H1 (cell line): Measurements from ENCODE around the gene DCN. TPM values are rescaled to one million over a fixed set of nuclear protein-coding genes. Genes with fewer than 3 reads are reported as not detected.

Source experiments
- CTCF ChIA-PET: fragments of 300-600 bp; sonication (Branson Sonifier 250); formaldehyde crosslinking; loops from one replicate; lab custom pipeline; 2021; ENCODE audit not compliant: partially characterized antibody; lab: Charles Lee
- POLR2A ChIA-PET: fragments of 300-600 bp; sonication (Branson Sonifier 250); formaldehyde crosslinking; loops from one replicate; lab custom pipeline; 2021; ENCODE audit warnings: inconsistent platforms; ENCODE audit not compliant: partially characterized antibody; lab: Charles Lee
- DNase-seq, 2 experiments: peaks; one replicate each; pipeline versions ENCODE4 v3.0.0 to v3.0.0-alpha.2; 2010 to 2022; ENCODE audit warnings: low spot score in 2 of 2, low read depth in 1 of 2, mixed read lengths in 1 of 2
- FAIRE-seq: peaks from 2 replicates; lab custom pipeline; 2011; peaks lifted over from hg19 to GRCh38; lab: Jason Lieb, UNC
- H2AFZ ChIP-seq: 2 replicates; pipeline ENCODE4 v1.8.1; 2012; ENCODE audit warnings: low read length, inconsistent platforms
- H2AK5ac ChIP-seq: 2 replicates; pipeline ENCODE4 v1.6.1; 2013; ENCODE audit warnings: low read depth, low read length
- H2BK120ac ChIP-seq: replicated peaks from 2 replicates; pipeline ENCODE3; 2013; ENCODE audit warnings: low read depth, low read length, inconsistent platforms
- H2BK12ac ChIP-seq: 2 replicates; pipeline ENCODE4 v1.6.1; 2013; ENCODE audit warnings: low read depth, low read length
- H2BK15ac ChIP-seq: 2 replicates; pipeline ENCODE4 v1.6.1; 2013; ENCODE audit warnings: low read length
- H2BK20ac ChIP-seq: 2 replicates; pipeline ENCODE4 v1.6.1; 2013; ENCODE audit warnings: low read length
- H2BK5ac ChIP-seq: 2 replicates; pipeline ENCODE4 v1.6.1; 2013; ENCODE audit warnings: low read depth, low read length
- H3K14ac ChIP-seq: 2 replicates; pipeline ENCODE4 v1.6.1; 2013; ENCODE audit warnings: inconsistent platforms; ENCODE audit not compliant: insufficient read length
- H3K18ac ChIP-seq: 2 replicates; pipeline ENCODE4 v1.6.1; 2013; ENCODE audit warnings: low read length; ENCODE audit errors: extremely low read depth
- H3K23ac ChIP-seq: 2 replicates; pipeline ENCODE4 v1.6.1; 2013; ENCODE audit warnings: inconsistent platforms; ENCODE audit not compliant: insufficient read length
- H3K23me2 ChIP-seq: 2 replicates; pipeline ENCODE4 v1.6.1; 2013; ENCODE audit warnings: low read depth, low read length
- H3K27ac ChIP-seq: 2 replicates; pipeline ENCODE4 v1.6.1; 2011; ENCODE audit warnings: low read depth, low read length, inconsistent platforms
- H3K27me3 ChIP-seq, 4 experiments: replicated peaks in 1 of 4; 1 replicate in 1 of 4; 2 replicates in 3 of 4; pipeline versions ENCODE4 v1.6.1 to v1.8.1; 2011 to 2013; ENCODE audit warnings: low read length in 3 of 4, mild to moderate bottlenecking in 3 of 4, inconsistent platforms in 2 of 4, mixed read lengths in 2 of 4, moderate library complexity in 1 of 4; ENCODE audit not compliant: control insufficient read depth in 3 of 4, insufficient read depth in 3 of 4; ENCODE audit errors: extremely low read depth in 1 of 4
- H3K36me3 ChIP-seq, 4 experiments: 2 replicates each; pipeline versions ENCODE4 v1.6.1 to v1.8.1; 2011 to 2013; ENCODE audit warnings: mild to moderate bottlenecking in 4 of 4, low read length in 3 of 4, moderate library complexity in 2 of 4, control low read depth in 1 of 4, inconsistent platforms in 1 of 4; ENCODE audit not compliant: insufficient read depth in 4 of 4, control insufficient read depth in 2 of 4
- H3K4ac ChIP-seq: replicated peaks from 2 replicates; pipeline ENCODE3; 2013; ENCODE audit warnings: low read length, low read depth, mixed read lengths, inconsistent platforms; ENCODE audit not compliant: insufficient read length
- H3K4me1 ChIP-seq, 4 experiments: replicated peaks in 1 of 4; 1 replicate in 1 of 4; 2 replicates in 3 of 4; pipeline versions ENCODE4 v1.6.1 to v1.8.1; 2011 to 2013; ENCODE audit warnings: low read length in 3 of 4, inconsistent platforms in 2 of 4, mixed read lengths in 1 of 4; ENCODE audit not compliant: insufficient read depth in 4 of 4, control insufficient read depth in 3 of 4
- H3K4me2 ChIP-seq, 2 experiments: 2 replicates each; pipeline versions ENCODE4 v1.6.1 to v1.8.1; 2011 to 2013; ENCODE audit warnings: low read depth in 2 of 2, low read length in 2 of 2, control low read depth in 1 of 2, inconsistent platforms in 1 of 2, mild to moderate bottlenecking in 1 of 2; ENCODE audit not compliant: insufficient read depth in 1 of 2
- H3K4me3 ChIP-seq, 4 experiments: fragments of 200-600, 300-600 bp in 1 of 4; sonication (generic), shearing (Covaris generic), sonication (Bioruptor Twin) in 1 of 4; 2 replicates each; pipeline versions ENCODE4 v1.5.1 to v1.8.1; 2011 to 2016; ENCODE audit warnings: low read length in 4 of 4, low read depth in 3 of 4, control low read depth in 2 of 4, inconsistent platforms in 2 of 4, mild to moderate bottlenecking in 2 of 4, mixed read lengths in 1 of 4, moderate library complexity in 1 of 4; ENCODE audit not compliant: insufficient read depth in 2 of 4; ENCODE audit errors: extremely low read depth in 1 of 4
- H3K56ac ChIP-seq: replicated peaks from 2 replicates; pipeline ENCODE3; 2013; ENCODE audit warnings: low read depth, mild to moderate bottlenecking, mixed read lengths, low read length, inconsistent platforms; ENCODE audit not compliant: insufficient read length
- H3K79me1 ChIP-seq: 2 replicates; pipeline ENCODE4 v1.6.1; 2013; ENCODE audit warnings: low read depth, low read length, control low read depth
- H3K79me2 ChIP-seq, 2 experiments: 2 replicates each; pipeline versions ENCODE4 v1.6.1 to v1.8.1; 2012 to 2013; ENCODE audit warnings: low read length in 2 of 2, mild to moderate bottlenecking in 2 of 2, inconsistent platforms in 1 of 2; ENCODE audit not compliant: insufficient read depth in 2 of 2, control insufficient read depth in 1 of 2
- H3K9ac ChIP-seq, 4 experiments: replicated peaks in 1 of 4; 1 replicate in 1 of 4; 2 replicates in 3 of 4; pipeline versions ENCODE4 v1.6.1 to v1.8.1; 2011 to 2013; ENCODE audit warnings: low read depth in 3 of 4, low read length in 3 of 4, control low read depth in 2 of 4, mild to moderate bottlenecking in 2 of 4, moderate library complexity in 2 of 4, inconsistent platforms in 1 of 4; ENCODE audit errors: extremely low read depth in 1 of 4
- H3K9me3 ChIP-seq, 2 experiments: 2 replicates each; pipeline versions ENCODE4 v1.6.1 to v1.8.1; 2012 to 2013; ENCODE audit warnings: mild to moderate bottlenecking in 2 of 2, moderate library complexity in 2 of 2, control low read depth in 1 of 2, inconsistent platforms in 1 of 2, low read depth in 1 of 2, low read length in 1 of 2, mixed read lengths in 1 of 2; ENCODE audit not compliant: insufficient read depth in 2 of 2
- H4K20me1 ChIP-seq, 2 experiments: replicated peaks in 1 of 2; 2 replicates each; pipeline versions ENCODE3 to v1.8.1; 2011 to 2013; ENCODE audit warnings: inconsistent platforms in 2 of 2, low read length in 2 of 2, mild to moderate bottlenecking in 1 of 2; ENCODE audit not compliant: insufficient read depth in 2 of 2, control insufficient read depth in 1 of 2
- H4K5ac ChIP-seq: 2 replicates; pipeline ENCODE4 v1.6.1; 2013; ENCODE audit warnings: low read length, low read depth, mixed read lengths, inconsistent platforms; ENCODE audit not compliant: insufficient read length
- H4K8ac ChIP-seq: 2 replicates; pipeline ENCODE4 v1.8.0; 2013; ENCODE audit warnings: mild to moderate bottlenecking, moderate library complexity, low read length, inconsistent platforms; ENCODE audit not compliant: insufficient read depth; ENCODE audit errors: extremely low read depth
- H4K91ac ChIP-seq: replicated peaks from 2 replicates; pipeline ENCODE3; 2013; ENCODE audit warnings: low read length, mixed read lengths, inconsistent platforms; ENCODE audit not compliant: insufficient read length
- CEBPB ChIP-seq: IDR thresholded peaks from 2 replicates; pipeline ENCODE4 v1.6.1; 2012; ENCODE audit warnings: low read depth, low read length
- EP300 ChIP-seq, 2 experiments: IDR thresholded peaks; 1 replicate in 1 of 2; 2 replicates in 1 of 2; pipeline ENCODE4 v1.6.1; 2011 to 2012; ENCODE audit warnings: low read depth in 2 of 2, low read length in 2 of 2, mild to moderate bottlenecking in 2 of 2, borderline replicate concordance in 1 of 2, inconsistent platforms in 1 of 2, moderate library complexity in 1 of 2
- SAP30 ChIP-seq: fragments of 300-600 bp; sonication (generic); IDR thresholded peaks from 2 replicates; pipeline ENCODE4 v1.7.1; 2012; ENCODE audit warnings: low read length, moderate library complexity, mild to moderate bottlenecking, inconsistent platforms; ENCODE audit not compliant: insufficient read depth, insufficient replicate concordance
- WGBS, 2 experiments: shearing (Covaris generic) in 1 of 2; methylation state at CpG; one replicate each; pipeline versions ENCODE4 v1.1.6 to v1.1.7; 2013 to 2015; ENCODE audit warnings: low lambda C conversion rate in 2 of 2, mixed read lengths in 2 of 2, inconsistent platforms in 1 of 2, low coverage in 1 of 2, missing lambda C conversion rate in 1 of 2; ENCODE audit not compliant: insufficient replicate concordance in 2 of 2, insufficient coverage in 1 of 2, insufficient read length in 1 of 2; ENCODE audit errors: extremely low coverage in 1 of 2, missing lambda C conversion rate in 1 of 2; 5-methylcytosine and 5-hydroxymethylcytosine counted together
- polyA plus RNA-seq, 7 experiments: library from polyadenylated mRNA; depleted of rRNA in 3 of 7; stranded (reverse) in 5 of 7; unstranded in 2 of 7; fragments of >200 nt in 5 of 7; fragments of 200-250 nt in 2 of 7; gene quantifications; 1 replicate in 5 of 7; 2 replicates in 1 of 7; 4 replicates in 1 of 7; pipeline versions ENCODE4 v1.2.1 to v1.2.3, GENCODE V29; 2011 to 2013; ENCODE audit warnings: missing spikeins in 2 of 7, mixed read lengths in 2 of 7
- total RNA-seq: library from RNA; stranded (reverse); fragmentation: NEBNext Ultra II Directional; extraction: Animal tissue kit (Norgen Biotek cat#: 25700); gene quantifications from 2 replicates; pipeline ENCODE4 v1.2.1, GENCODE V29; 2021
- TF ChIP-seq, protein P1 (sequence below): IDR thresholded peaks from 2 replicates; pipeline ENCODE4 v1.6.1; 2011; ENCODE audit warnings: low read length, improper control_type of control experiment

Gene DCN
- total and polyA plus RNA-seq, 2 of the 8 experiments (the other 6 are each of a cell fraction or from before 2014, with no cell fraction given), result not detected

DNA sequence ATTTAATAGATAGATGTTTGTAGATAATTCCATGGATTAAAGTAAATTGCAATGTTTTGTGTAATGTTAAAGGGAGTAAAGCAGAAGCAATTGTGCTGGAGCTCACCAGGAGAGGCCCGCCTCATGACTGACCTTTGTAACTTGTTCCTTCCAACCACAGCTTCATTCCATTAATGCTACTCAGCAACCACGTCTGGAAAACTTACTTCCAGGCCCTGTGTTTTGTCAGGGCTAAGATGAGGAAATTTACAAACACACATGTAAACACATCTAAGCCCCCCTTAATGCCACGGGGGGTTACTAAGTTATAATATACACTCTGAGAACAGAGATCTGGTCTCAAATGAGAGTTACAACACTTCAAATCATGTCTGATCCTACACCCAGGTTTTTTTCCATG, 83.7 kb downstream of the DCN start:
- H3K56ac ChIP-seq, result no peak overlapping the region
- no peak overlapping the region for H3K4me3 ChIP-seq
- H4K91ac ChIP-seq, result no peak overlapping the region
- no peaks in the 10 kb centered on the region for H3K23me2 ChIP-seq
- H3K79me2 ChIP-seq, result no peaks in the 10 kb centered on the region
- no peak overlapping the region for H2BK5ac ChIP-seq
- no peak overlapping the region for H3K9ac ChIP-seq
- ChIA-PET CTCF (interaction anchor here (1.0 to 3.5 kb wide), 3 partner anchors 10 to 78 kb away, joined by 3 to 21 read pairs (median 3); no protein-coding TSS in a partner anchor), POLR2A (no interaction called here)
- H4K8ac ChIP-seq, result no peak overlapping the region
- TF ChIP-seq, protein P1, sequence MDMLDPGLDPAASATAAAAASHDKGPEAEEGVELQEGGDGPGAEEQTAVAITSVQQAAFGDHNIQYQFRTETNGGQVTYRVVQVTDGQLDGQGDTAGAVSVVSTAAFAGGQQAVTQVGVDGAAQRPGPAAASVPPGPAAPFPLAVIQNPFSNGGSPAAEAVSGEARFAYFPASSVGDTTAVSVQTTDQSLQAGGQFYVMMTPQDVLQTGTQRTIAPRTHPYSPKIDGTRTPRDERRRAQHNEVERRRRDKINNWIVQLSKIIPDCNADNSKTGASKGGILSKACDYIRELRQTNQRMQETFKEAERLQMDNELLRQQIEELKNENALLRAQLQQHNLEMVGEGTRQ, result no peak
- TF ChIP-seq EP300 (IDR thresholded peaks at IDR 0.05; ENCODE audit: borderline replicate concordance in 1 of 2, low read depth in 2 of 2, low read length in 2 of 2) (no peak), CEBPB (no peak), SAP30 (no peak)
- no peak overlapping the region for H2BK120ac ChIP-seq
- WGBS, 2 experiments, result 90% methylated on average over 3 of the region's 3 CpGs; no CpG with 5 or more reads in 1 of the 2 experiments
- FAIRE-seq (no peak), DNase-seq (no peak)
- H3K4me2 ChIP-seq, result no peak overlapping the region
- H2BK12ac ChIP-seq, result no peak overlapping the region
- H3K23ac ChIP-seq, result no peak overlapping the region
- H3K4ac ChIP-seq, result no peak overlapping the region
- no peaks in the 10 kb centered on the region for H3K9me3 ChIP-seq
- H3K36me3 ChIP-seq, result no peaks in the 10 kb centered on the region
- H3K27ac ChIP-seq, result no peak overlapping the region
- no peak overlapping the region for H2BK15ac ChIP-seq
- no peak overlapping the region for H3K18ac ChIP-seq
- H3K79me1 ChIP-seq, result no peaks in the 10 kb centered on the region
- H2BK20ac ChIP-seq, result no peak overlapping the region
- no peaks in the 10 kb centered on the region for H3K27me3 ChIP-seq
- no peaks in the 10 kb centered on the region for H3K4me1 ChIP-seq
- H2AK5ac ChIP-seq, result no peak overlapping the region
- no peak overlapping the region for H4K5ac ChIP-seq
- no peak overlapping the region for H3K14ac ChIP-seq
- no peak overlapping the region for H2AFZ ChIP-seq
- no peaks in the 10 kb centered on the region for H4K20me1 ChIP-seq
